Glutamatergic neuron (in vitro differentiated cells): ENCODE measurements around the gene SLC47A2. TPM values are rescaled to one million over a fixed set of nuclear protein-coding genes. Genes with fewer than 3 reads are reported as not detected.

Experiments
- DNase-seq: peaks from one replicate; pipeline ENCODE4 v3.0.0; 2022
- H3K27ac Mint-ChIP-seq: one replicate; pipeline ENCODE4 v1.8.0; 2020; ENCODE audit warnings: mild to moderate bottlenecking, mixed read lengths, inconsistent platforms; ENCODE audit not compliant: unreplicated experiment
- H3K27me3 Mint-ChIP-seq: one replicate; pipeline ENCODE4 v1.8.0; 2020; ENCODE audit warnings: mild to moderate bottlenecking, moderate library complexity, mixed read lengths, inconsistent platforms; ENCODE audit not compliant: unreplicated experiment
- H3K36me3 Mint-ChIP-seq: one replicate; pipeline ENCODE4 v1.8.0; 2020; ENCODE audit warnings: mild to moderate bottlenecking, mixed read lengths, inconsistent platforms; ENCODE audit not compliant: unreplicated experiment
- H3K4me1 Mint-ChIP-seq: one replicate; pipeline ENCODE4 v1.8.0; 2020; ENCODE audit warnings: mild to moderate bottlenecking, low read depth, mixed read lengths, inconsistent platforms; ENCODE audit not compliant: unreplicated experiment
- H3K4me3 Mint-ChIP-seq: one replicate; pipeline ENCODE4 v1.8.0; 2020; ENCODE audit warnings: mild to moderate bottlenecking, mixed read lengths, inconsistent platforms; ENCODE audit not compliant: unreplicated experiment
- H3K9me3 Mint-ChIP-seq: one replicate; pipeline ENCODE4 v1.8.0; 2020; ENCODE audit warnings: mild to moderate bottlenecking, moderate library complexity, mixed read lengths, inconsistent platforms; ENCODE audit not compliant: unreplicated experiment
- CTCF ChIP-seq: fragments of 200-600 bp; sonication (generic); IDR thresholded peaks from one replicate; pipeline ENCODE4 v1.5.0; 2021; ENCODE audit not compliant: partially characterized antibody, unreplicated experiment
- total RNA-seq: library from RNA; stranded (reverse); fragmentation: NEBNext Ultra II Directional; extraction: Animal tissue kit (Norgen Biotek cat#: 25700); gene quantifications from one replicate; pipeline ENCODE4 v1.2.1, GENCODE V29; 2021; ENCODE audit not compliant: unreplicated experiment

Gene SLC47A2
- total RNA-seq, 1 donor from 2014 or later = not detected

- no peak for DNase-seq
- Mint-ChIP-seq H3K36me3 (no peaks in the 10 kb centered on the region), H3K4me1 (no peaks in the 10 kb centered on the region), H3K27me3 (peaks cover 12% of the 10 kb centered on the region), H3K9me3 (no peaks in the 10 kb centered on the region), H3K27ac (no peak overlapping the region), H3K4me3 (no peak overlapping the region)
- TF ChIP-seq CTCF = no peak
Observed at GRCh38 chr17:19739241-19740201, 23.1 kb upstream of the SLC47A2 start.

- TF ChIP-seq CTCF = no peak
- H3K4me3 Mint-ChIP-seq = no peak overlapping the region
- peaks cover 10% of the 10 kb centered on the region for H3K27me3 Mint-ChIP-seq
- H3K36me3 Mint-ChIP-seq = no peaks in the 10 kb centered on the region
- DNase-seq = no peak
- no peaks in the 10 kb centered on the region for H3K9me3 Mint-ChIP-seq
- H3K4me1 Mint-ChIP-seq = no peaks in the 10 kb centered on the region
- H3K27ac Mint-ChIP-seq = no peak overlapping the region
Observed at GRCh38 chr17:19738757-19739156, 22.4 kb upstream of the SLC47A2 start.

- Mint-ChIP-seq H3K27ac (no peak overlapping the region), H3K36me3 (no peaks in the 10 kb centered on the region), H3K9me3 (no peaks in the 10 kb centered on the region), H3K4me1 (no peaks in the 10 kb centered on the region), H3K4me3 (no peak overlapping the region), H3K27me3 (peaks cover 10% of the 10 kb centered on the region)
- DNase-seq = peak; percentile 6
- no peak for TF ChIP-seq CTCF
Observed at GRCh38 chr17:19738073-19738449, 21.7 kb upstream of the SLC47A2 start.

GRCh38 chr17:19737305-19738072 lies 21.1 kb upstream of the SLC47A2 start:
- TF ChIP-seq CTCF = no peak
- H3K4me1 Mint-ChIP-seq = no peaks in the 10 kb centered on the region
- no peaks in the 10 kb centered on the region for H3K9me3 Mint-ChIP-seq
- H3K36me3 Mint-ChIP-seq = no peaks in the 10 kb centered on the region
- no peak overlapping the region for H3K27ac Mint-ChIP-seq
- H3K27me3 Mint-ChIP-seq = peaks cover 8% of the 10 kb centered on the region
- no peak overlapping the region for H3K4me3 Mint-ChIP-seq
- no peak for DNase-seq
